GM19395 (cell line): ENCODE data around the gene TSSK6.

Experiments
- ATAC-seq: cut with Tn5 transposase; IDR thresholded peaks from one replicate; pipeline ENCODE4 v1.9.1; 2021; ENCODE audit warnings: mild to moderate bottlenecking, moderate library complexity; ENCODE audit not compliant: unreplicated experiment

Gene TSSK6

DNA sequence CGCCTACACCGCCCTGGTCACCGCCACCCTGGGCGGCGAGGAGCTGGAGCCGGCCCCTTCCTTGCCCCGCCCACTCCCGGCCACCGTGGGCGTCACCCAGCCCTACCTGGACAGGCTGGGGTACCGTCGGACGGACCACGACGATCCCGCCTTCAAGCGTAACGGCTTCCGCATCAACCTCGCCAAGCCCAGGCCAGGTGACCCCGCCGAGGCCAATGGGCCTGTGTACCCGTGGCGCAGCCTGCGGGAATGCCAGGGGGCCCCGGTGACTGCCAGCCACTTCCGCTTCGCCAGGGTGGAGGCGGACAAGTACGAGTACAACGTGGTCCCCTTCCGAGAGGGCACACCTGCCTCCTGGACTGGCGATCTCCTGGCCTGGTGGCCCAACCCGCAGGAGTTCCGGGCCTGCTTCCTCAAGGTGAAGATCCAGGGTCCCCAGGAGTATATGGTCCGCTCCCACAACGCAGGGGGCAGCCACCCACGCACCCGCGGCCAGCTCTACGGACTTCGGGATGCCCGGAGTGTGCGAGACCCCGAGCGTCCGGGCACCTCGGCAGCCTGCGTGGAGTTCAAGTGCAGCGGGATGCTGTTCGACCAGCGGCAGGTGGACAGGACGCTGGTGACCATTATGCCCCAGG, 29.7 kb upstream of the TSSK6 start:
- no peak for ATAC-seq

DNA sequence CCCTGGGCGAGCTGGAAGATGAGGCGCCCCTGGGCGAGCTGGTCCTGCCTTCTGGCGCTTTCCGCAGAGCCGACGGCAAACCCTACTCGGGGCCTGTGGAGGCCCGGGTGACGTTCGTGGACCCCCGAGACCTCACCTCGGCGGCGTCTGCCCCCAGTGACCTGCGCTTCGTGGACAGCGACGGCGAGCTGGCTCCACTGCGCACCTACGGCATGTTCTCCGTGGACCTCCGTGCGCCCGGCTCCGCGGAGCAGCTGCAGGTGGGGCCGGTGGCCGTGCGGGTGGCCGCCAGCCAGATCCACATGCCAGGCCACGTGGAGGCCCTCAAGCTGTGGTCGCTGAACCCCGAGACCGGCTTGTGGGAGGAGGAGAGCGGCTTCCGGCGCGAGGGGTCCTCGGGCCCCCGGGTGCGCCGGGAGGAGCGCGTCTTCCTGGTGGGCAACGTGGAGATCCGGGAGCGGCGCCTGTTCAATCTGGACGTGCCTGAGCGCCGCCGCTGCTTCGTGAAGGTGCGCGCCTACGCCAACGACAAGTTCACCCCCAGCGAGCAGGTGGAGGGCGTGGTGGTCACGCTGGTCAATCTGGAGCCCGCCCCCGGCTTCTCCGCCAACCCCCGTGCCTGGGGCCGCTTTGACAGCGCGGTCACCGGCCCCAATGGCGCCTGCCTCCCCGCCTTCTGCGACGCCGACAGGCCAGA, 29.1 kb upstream of the TSSK6 start:
- ATAC-seq: no peak

DNA sequence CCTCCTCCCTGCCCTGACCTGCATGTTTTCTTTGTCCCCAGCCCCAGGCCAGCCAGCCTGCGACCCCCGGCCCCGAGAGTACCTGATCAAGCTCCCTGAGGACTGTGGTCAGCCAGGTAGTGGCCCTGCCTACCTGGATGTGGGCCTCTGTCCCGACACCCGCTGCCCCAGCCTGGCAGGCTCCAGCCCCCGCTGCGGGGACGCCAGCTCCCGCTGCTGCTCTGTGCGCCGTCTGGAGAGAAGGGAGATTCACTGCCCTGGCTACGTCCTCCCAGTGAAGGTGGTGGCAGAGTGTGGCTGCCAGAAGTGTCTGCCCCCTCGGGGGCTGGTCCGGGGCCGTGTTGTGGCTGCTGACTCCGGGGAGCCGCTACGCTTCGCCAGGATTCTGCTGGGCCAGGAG, 28.3 kb upstream of the TSSK6 start:
- no peak for ATAC-seq

DNA sequence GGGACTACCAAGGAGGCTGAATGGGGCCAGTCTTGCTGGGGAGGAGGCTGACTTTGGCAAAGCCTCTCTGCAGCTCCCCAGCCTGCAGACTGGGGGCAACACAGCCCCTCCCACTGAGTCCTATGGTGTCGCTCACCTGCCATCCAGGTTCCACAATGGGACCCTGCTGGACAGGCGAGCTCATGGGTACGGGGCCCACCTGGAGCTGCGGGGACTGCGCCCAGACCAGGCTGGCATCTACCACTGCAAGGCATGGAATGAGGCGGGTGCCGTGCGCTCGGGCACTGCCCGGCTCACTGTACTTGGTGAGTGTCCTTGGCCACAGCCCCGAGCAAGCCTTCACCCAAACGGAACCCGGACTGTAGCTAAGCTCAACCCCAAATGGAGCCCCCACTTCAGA, 27.8 kb upstream of the TSSK6 start:
- ATAC-seq: no peak

DNA sequence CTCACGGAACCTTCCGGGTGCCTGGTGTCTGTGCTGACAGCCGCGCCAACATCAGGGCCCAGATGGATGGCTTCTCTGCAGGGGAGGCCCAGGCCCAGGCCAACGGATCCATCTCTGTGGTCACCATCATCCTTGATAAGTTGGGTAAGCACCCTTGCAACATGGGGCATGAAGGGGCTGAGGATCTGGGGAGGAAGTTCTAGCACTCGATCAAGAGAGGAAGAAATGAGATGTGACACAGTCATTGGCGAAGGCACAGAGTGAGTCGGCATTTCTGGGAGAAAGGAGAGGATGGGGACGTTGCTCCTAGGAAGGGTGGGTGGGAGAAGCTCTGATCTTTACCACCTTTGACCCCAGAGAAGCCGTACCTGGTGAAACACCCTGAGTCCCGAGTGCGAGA, 27.2 kb upstream of the TSSK6 start:
- no peak for ATAC-seq

DNA sequence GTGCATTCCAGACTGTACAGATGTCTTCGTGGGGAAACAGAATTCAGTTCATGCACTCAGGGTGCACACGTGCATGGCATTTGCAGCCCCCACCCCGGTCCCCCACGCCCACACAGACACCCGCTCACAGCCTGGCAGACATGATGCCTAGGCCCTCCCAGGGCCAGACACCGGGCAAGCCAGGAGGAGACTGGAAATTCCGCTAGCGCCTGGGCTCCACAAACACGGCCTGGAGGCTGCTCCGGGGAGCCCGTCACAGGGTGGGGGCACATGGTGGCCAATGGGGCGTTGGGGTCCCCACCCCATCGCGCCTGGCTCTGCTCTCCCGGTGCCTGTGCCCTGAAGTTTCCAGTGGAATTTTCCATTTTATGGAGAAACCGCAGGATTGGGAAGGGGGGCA, 26.3 kb upstream of the TSSK6 start:
- ATAC-seq: no peak

DNA sequence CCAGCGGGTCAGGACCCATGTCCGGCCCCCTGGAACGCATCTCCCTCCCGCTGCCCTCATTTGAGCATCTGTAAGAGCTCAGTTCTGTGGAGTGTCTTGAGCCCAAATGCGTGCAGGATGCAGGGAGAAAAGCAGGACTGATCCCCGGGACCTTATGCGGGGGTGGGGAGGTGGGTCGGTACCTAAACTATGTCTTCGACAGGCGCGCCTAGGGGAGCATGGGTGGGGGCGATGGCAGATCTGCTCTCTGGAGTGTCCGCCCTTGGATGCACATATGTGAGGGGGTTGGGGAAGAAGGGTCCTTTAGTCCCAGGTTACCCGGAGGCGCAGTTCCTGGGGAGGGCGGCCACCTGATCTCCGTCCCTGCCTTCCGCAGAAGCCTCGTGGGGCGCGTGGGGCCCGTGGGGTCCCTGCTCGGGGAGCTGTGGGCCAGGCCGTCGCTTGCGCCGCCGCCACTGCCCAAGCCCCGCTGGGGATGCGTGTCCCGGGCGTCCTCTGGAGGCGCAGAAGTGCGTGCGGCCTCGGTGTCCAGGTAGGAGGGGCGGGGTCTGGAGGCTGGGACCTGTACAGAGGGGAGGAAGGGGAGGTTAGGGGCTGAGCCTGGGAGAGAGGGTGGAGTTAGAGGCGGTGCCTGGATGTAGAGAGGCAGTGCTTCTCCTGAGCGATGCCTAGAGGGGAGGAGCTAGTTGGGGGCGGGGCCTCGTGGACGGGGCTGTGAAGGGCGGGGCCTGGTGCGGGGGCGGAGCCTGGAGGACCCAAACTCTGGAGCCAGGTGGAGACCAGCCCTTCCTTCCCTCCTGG, 25.6 kb upstream of the TSSK6 start:
- ATAC-seq: no peak

DNA sequence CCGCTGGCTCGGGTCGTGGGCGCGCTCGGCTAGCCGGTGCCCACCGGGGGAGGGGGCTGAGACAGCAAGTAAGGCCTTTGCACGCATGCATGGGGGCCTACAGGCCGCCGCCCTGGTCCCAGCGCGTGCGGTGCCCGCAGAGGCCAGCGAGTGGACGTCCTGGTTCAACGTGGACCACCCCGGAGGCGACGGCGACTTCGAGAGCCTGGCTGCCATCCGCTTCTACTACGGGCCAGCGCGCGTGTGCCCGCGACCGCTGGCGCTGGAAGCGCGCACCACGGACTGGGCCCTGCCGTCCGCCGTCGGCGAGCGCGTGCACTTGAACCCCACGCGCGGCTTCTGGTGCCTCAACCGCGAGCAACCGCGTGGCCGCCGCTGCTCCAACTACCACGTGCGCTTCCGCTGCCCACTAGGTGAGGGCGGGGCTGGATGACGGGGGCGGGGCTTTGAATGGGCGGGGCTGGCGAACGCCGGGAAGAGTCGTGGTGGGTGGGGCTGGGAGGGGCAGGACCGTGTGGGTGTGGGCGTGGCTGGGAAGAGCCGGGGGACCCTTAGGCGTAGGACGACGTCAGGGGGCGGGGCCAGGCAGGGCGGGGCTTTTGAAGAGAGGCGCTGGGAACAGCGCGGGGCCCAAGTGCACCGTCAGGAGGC, 24.8 kb upstream of the TSSK6 start:
- no peak for ATAC-seq

DNA sequence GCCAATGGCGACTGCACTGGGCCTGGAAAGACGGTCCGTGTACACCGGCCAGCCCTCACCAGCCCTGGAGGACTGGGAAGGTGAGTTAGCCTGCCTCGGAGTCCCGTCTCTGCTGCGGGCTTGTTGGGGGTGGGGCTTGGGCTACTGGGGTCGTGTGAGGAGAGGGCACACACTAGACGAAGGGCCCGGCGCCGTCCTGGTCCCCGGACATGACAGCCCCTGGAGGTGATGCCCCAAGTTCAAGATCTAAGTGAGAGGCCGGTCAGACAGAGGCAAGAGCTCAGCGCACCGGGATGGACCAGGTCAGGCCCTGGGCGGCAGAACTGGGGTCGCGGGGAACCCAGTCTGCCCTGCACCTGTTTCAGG, 24.3 kb upstream of the TSSK6 start:
- no peak for ATAC-seq

DNA sequence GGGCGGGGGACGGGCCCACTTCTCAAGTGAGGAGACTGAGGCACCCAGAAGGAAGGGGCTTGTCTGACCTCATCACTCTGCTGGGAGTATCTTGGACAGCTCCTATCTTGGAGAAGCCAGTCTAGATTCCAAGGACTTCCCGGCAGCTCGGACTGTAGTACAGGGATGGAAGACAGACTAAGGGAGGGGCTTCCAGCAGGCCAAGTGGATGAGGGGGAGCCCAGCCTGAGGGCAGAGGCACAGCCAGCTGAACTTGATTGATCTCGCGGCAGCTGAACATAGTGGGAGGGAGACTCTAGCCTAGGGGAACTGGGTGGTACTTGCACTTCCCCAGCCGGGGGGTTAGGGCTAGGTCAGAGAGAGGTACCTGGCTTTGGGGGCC, 23.4 kb upstream of the TSSK6 start:
- ATAC-seq: no peak

DNA sequence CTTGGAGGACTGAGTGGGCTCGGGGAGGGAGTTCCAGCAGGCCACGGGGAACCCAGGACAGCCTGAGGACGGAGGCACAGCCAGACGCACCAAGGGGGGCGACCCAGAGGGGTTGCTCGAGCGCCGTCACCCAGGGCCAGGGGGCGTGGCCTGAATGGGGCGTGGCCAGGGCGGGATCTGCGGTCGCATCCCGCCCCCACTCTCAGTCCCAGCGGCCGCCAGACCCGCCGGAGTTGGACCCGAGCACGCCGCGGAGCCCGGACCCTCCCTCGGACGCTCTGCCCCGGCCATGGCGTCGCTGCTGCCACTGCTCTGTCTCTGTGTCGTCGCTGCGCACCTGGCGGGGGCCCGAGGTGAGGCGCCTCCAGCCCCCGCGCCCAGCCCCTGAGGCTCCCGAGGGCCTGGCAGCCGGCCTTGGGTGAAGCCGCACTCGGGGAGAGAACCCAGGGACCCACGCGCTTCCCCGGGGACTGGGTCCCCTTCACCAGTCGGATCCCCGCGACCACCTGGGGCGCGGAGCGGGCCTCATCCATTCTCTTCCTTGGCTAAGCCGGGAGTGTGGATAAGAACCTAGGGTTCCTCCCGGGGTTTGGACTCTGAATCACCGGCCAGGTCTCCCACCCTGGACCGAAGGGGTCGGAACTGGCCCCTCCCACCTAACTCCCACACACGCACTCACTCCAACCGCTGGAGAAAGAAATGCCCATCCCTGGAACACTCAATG, 22.9 kb upstream of the TSSK6 start, which contains the start of gene CILP2:
Gene CILP2, plus strand, starts transcription at position 205 of the 724 bp plus-strand sequence. Its CDS starts 85 bp downstream, at position 290.
- ATAC-seq: no peak

DNA sequence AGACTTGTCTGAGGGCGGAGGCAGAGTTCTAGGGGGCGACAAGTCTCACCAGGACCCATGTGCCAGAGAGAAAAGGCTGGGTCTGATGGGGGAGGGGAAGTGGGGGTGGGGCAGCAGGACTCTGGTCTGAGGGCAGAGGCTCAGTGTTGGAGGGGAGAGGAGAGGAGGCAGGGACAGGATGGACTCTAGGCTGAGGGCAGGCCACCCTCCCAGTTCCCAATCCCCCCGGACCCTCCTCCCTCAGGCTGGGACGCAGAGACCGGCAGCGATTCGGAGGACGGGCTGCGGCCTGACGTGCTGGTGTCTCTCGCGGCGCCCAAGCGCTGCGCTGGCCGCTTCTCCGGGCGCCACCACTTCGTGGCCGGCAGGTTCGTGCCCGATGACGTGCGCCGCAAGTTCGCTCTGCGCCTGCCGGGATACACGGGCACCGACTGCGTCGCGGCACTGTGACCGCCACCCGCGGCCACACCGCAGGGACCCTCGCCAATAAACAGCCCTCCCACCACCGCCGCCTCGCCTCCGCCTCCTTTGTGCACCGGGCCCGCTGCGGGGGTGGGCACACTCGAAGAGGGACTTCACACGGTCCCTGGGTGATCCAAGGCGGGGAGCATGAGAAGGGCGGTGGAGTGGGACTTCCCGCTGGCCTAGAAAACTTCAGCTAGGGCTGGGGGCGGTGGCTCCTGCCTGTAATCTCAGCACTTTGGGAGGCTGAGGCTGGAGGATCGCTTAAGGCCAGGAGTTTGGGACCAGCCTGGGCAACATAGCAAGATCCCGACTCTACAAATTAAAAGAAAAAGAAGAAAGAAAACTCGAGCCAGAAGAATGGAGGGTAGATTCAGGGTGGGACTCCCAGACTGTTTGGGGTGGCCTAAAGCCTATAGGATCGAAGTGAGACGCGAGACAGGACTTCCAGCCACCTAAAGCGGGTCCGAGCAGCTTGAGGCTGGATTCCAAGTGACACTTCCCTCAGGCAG, 22.0 kb upstream of the TSSK6 start:
- no peak for ATAC-seq

DNA sequence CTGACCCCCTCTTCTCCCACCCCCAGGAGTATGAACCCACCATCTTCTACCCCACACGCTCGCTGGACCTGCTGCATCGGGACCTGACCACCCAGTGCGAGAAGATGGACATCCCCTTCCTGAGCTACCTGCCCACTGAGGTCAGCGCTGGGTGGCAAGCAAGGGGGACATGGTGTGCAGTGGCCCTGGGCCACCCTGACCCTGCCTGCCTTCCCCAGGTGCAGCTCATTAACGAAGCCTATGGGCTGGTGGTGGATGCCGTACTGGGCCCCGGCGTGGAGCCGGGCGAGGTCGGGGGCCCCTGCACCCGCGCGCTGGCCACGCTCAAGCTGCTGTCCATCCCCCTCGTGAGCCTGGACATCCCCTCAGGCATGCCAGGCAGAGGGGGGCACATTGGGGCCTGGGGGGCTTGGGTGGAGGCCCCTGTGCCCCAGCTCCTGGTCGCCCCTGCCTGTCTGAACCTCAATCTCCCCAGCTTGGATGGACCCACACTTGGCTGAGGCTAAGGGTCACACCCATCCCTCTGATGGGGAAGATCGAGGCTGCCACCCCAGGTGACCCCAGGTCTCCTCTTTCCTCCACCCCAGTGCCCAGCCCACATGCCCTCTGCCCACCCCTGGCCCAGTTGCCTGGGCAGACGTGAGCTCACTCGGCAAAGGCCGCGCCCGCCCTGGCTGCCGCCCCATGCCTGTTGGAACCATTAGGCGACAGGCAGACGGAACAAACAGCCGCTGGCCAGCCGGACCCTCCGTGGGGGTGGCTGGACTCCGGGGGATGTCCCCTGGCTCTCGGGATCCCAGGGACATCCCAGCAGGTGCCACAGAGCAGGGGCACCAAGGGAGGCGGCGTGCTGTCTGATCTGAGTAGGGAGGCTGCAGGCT, 20.2 kb upstream of the TSSK6 start:
- no peak for ATAC-seq

DNA sequence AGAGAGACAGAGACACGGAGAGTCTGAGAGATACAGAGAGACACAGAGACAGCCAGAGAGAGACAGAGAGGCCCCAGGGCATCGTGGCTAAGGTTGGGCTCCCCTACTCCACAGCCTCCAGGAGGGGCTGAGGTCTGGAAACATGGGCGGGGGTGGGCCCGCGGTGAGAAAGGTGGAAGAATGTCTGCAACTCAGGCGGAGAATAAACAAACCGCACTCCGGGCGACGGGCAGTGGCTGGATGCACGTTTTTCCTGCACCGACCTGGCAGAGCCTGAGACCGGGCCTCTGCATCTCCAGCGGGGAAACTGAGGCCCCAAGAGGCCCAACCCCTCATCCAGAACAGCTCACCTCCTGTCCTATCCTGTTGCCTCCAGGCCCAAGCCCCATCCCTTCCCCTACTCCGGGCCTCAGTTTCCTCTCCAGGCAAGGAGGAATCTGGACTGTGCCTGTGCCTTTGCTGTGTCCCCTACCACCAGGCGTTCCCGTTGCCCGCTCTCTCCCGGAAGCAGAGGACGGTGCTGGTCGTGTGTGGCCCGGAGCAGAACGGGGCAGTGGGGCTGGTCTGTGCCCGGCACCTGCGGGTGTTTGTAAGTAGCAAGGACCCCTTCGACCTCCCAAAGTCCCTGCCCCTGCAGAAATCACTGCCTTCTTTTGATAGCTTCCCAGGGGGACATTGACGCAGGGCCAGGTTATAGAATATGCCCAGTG, 19.4 kb upstream of the TSSK6 start:
- no peak for ATAC-seq

DNA sequence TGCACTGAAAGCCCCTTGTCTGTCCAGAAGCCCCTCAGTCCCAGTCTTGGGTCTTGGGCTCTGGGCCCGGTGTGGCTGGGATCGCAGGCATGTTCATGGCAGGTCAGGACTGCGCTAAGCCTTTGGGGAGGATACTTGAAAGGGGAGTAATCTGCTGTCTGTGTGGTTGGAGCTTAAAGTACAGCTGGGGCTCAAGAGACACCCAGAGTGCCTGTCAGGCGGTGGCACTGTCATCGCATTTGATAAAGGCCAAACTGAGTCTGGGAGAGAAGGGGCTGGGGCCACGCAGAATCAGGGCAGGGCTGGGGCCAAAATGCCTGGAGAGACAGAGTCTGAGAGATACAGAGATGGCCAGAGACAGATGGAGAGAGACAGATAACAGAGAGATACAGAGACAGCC, 18.5 kb upstream of the TSSK6 start:
- ATAC-seq: no peak

DNA sequence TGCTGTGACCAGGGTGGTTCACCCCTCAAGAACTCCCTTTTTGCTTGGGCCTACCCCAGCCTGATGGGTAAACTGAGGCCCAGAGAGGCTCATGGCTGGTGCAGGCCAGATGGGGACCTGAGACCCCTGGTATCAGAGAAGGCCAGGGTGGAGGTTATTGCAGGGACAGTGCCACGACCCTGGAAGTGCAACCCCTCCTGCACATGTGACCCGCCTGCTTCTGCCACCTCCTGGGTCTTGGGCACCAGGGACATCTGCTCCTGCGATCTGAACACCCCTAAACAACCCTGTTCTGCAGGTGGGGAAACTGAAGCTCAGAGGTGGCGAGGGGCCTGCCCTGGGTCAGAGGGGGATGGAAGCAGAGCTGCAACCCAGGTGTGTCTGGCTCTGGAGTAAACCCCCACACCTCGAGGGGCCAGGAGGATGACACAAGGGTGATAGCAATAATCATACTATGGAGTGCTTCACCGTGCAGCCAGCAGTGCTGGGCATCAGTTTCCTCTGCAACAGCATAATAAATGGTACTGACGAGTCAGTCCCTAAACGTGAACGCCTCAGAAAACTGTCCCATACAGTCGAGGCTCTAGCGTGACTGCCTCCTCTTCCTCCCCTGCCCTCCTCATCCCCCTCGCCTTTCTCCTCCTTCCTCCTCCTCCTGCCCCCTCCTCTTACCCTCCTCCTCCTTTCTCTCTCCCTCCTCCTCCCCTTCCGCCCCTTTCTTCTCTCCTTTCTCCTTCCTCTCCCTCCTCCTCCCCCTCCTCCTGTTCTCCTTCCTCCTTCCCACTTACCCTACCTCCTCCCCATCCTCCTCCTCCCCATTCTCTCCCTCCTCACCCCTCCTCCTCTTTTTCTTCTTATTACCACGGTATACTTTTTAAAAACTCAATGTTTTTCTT, 17.7 kb upstream of the TSSK6 start:
- no peak for ATAC-seq
